ENCODE results near the gene ZNF555. TPM values are rescaled to one million over a fixed set of nuclear protein-coding genes. Genes with fewer than 3 reads are reported as not detected.

ZNF555 gene
- total RNA-seq, 4 donors from 2014 or later, result 5.7 to 11.4 (median 6.6) TPM

- H3K9me3 ChIP-seq, result peaks cover 0 to 84% (median 20%) of the 10 kb centered on the region in 4 donors
- no peak for DNase-seq (ENCODE audit: low spot score in 2 of 2)
- H3K27ac ChIP-seq, result no peak overlapping the region
- WGBS, 2 donors, result 74 to 77% methylated on average over 27 of the region's 27 CpGs
- no peak overlapping the region for H3K4me3 ChIP-seq
- no peaks in the 10 kb centered on the region for H3K27me3 ChIP-seq
- peaks cover 0 to 56% (median 0%) of the 10 kb centered on the region in 3 donors for H3K36me3 ChIP-seq
- TF ChIP-seq POLR2A (IDR thresholded peaks at IDR 0.05) (no peak), EP300 (IDR thresholded peaks at IDR 0.05) (no peak), CTCF (IDR thresholded peaks at IDR 0.05) (no peak)
- H3K4me1 ChIP-seq, result no peaks in the 10 kb centered on the region
Observed at GRCh38 chr19:2858864-2859263, 17.6 kb downstream of the ZNF555 start.

- no peak overlapping the region for H3K4me3 ChIP-seq
- H3K36me3 ChIP-seq, result peaks cover 0 to 8% (median 0%) of the 10 kb centered on the region in 3 donors
- WGBS, 2 donors, result 74 to 81% methylated on average over 10 of the region's 10 CpGs
- TF ChIP-seq CTCF (IDR thresholded peaks at IDR 0.05) (no peak), POLR2A (IDR thresholded peaks at IDR 0.05) (no peak), EP300 (IDR thresholded peaks at IDR 0.05) (no peak)
- no peak for DNase-seq (ENCODE audit: low spot score in 2 of 2)
- peaks cover 0 to 5% (median 0%) of the 10 kb centered on the region in 4 donors for H3K4me1 ChIP-seq
- H3K27me3 ChIP-seq, result no peaks in the 10 kb centered on the region
- peaks cover 0 to 35% (median 0%) of the 10 kb centered on the region in 4 donors for H3K9me3 ChIP-seq
- H3K27ac ChIP-seq, result no peak overlapping the region
Observed at GRCh38 chr19:2863816-2864215, 22.5 kb downstream of the ZNF555 start.

DNA sequence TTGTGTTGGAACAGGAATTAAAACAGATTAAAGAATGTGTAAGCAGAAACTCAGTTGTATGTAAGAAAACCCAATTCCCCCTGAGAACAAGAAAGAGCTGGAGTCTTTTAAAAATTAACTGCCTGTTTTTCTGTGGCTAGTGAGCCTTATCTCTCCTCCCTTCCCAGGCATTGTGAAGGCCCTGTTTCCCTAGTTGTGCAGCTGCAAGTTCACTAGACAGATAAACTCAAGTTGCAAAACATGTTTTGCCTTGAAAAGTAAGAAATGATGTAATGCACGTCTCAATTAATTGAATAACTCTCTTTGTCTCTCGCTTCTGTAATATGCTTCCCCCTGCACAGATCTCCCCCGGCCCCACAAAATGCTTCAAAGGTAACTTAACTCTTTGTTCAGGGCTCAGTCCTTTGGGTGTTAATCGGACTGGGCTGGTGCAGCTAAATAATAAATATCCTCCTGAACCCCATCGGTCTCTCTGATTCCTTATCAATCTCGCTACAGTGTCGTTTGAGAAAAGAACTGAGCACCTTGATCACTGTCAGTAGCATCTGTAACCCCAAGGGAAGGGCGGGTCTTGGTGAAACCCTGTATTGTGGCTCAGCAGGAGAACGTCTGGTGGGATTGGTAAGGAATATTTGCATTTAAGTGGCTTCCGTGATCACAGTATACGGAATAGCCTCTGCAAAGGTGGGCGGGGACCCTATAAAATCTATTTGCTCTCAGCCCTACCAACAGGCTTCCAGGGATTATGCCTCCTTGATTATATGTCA lies 24.2 kb downstream of the ZNF555 start:
- H3K27ac ChIP-seq, result no peak overlapping the region
- TF ChIP-seq POLR2A (IDR thresholded peaks at IDR 0.05) (no peak), EP300 (IDR thresholded peaks at IDR 0.05) (no peak), CTCF (IDR thresholded peaks at IDR 0.05) (no peak)
- peaks cover 0 to 18% (median 0%) of the 10 kb centered on the region in 4 donors for H3K9me3 ChIP-seq
- DNase-seq (ENCODE audit: low spot score in 2 of 2), result no peak
- 52 to 62% methylated on average over 12 of the region's 12 CpGs for WGBS, 2 donors
- H3K4me1 ChIP-seq, result peaks cover 0 to 5% (median 0%) of the 10 kb centered on the region in 4 donors
- H3K27me3 ChIP-seq, result no peaks in the 10 kb centered on the region
- H3K4me3 ChIP-seq, result no peak overlapping the region
- H3K36me3 ChIP-seq, result no peaks in the 10 kb centered on the region

- no peaks in the 10 kb centered on the region for H3K27me3 ChIP-seq
- DNase-seq (ENCODE audit: low spot score in 2 of 2), result no peak
- H3K4me3 ChIP-seq, result no peak overlapping the region
- WGBS, 2 donors, result 78 to 82% methylated on average over 8 of the region's 8 CpGs
- H3K9me3 ChIP-seq, result peaks cover 0 to 13% (median 0%) of the 10 kb centered on the region in 4 donors
- no peak overlapping the region for H3K27ac ChIP-seq
- TF ChIP-seq POLR2A (IDR thresholded peaks at IDR 0.05), result no peak
- TF ChIP-seq EP300 (IDR thresholded peaks at IDR 0.05), result no peak
- no peak for TF ChIP-seq CTCF (IDR thresholded peaks at IDR 0.05)
- H3K4me1 ChIP-seq, result peaks cover 0 to 5% (median 0%) of the 10 kb centered on the region in 4 donors
- no peaks in the 10 kb centered on the region for H3K36me3 ChIP-seq
Observed at GRCh38 chr19:2866495-2867024, 25.3 kb downstream of the ZNF555 start.
